HG02571 (cell line): ENCODE results near the gene ANO9.

Source experiments
- ATAC-seq: cut with Tn5 transposase; IDR thresholded peaks from one replicate; pipeline ENCODE4 v1.9.1; 2021; ENCODE audit warnings: mild to moderate bottlenecking, moderate library complexity; ENCODE audit not compliant: unreplicated experiment

Gene ANO9

GRCh38 chr11:372809-373715 lies 68.7 kb downstream of the ANO9 start:
- ATAC-seq: no peak

GRCh38 chr11:371716-372590 lies 69.9 kb downstream of the ANO9 start:
- ATAC-seq: no peak

GRCh38 chr11:371051-371450 lies 70.8 kb downstream of the ANO9 start:
- no peak for ATAC-seq

- ATAC-seq: no peak
These were observed 71.5 kb downstream of the ANO9 start for GRCh38 chr11:370070-370941.

- ATAC-seq: no peak
These were observed 72.3 kb downstream of the ANO9 start, which contains the start of gene B4GALNT4 for GRCh38 chr11:369336-370018. Gene B4GALNT4 (plus strand): TSS chr11:369499. CDS start chr11:369804, 305 bp downstream.

GRCh38 chr11:368414-369335 lies 73.1 kb downstream of the ANO9 start:
- ATAC-seq: no peak

GRCh38 chr11:367956-368413 lies 73.8 kb downstream of the ANO9 start:
- ATAC-seq: no peak
